A549 (cell line): ENCODE data around the gene NKX3-2. TPM values are rescaled to one million over a fixed set of nuclear protein-coding genes. Genes with fewer than 3 reads are reported as not detected.
"Not testable (repeated sequence)": the region's sequence is repeated elsewhere in the genome, so short reads cannot be mapped to it uniquely, and the experiment has no call there.

Source experiments
- ATAC-seq, 2 experiments: fragments of 200-7000 bp in 1 of 2; fragments of >200 bp in 1 of 2; cut with Nextera tagmentation in 1 of 2; cut with Tn5 transposase in 1 of 2; 3 replicates each; pipeline versions ENCODE4 v1.8.0 to v1.9.1; 2018 to 2020; ENCODE audit warnings: mild to moderate bottlenecking in 1 of 2, moderate library complexity in 1 of 2
- CTCF ChIA-PET: fragments of 300-600 bp; sonication (Branson Sonifier 250); formaldehyde crosslinking; extraction: SDS; loops from one replicate; lab custom pipeline; 2021; ENCODE audit warnings: antibody characterized with exemption, inconsistent platforms; lab: Yijun Ruan, JAX
- POLR2A ChIA-PET: fragments of 350-600 bp; formaldehyde crosslinking; extraction: SDS; loops from one replicate; lab custom pipeline; 2021; ENCODE audit warnings: antibody characterized with exemption, inconsistent platforms; lab: Yijun Ruan, JAX
- DNase-seq, 2 experiments: peaks; one replicate each; pipeline versions ENCODE4 v3.0.0 to v3.0.0-alpha.2; 2011 to 2016; ENCODE audit warnings: low read depth in 1 of 2, low spot score in 1 of 2
- FAIRE-seq: peaks from 2 replicates; lab custom pipeline; 2011; peaks lifted over from hg19 to GRCh38; lab: Jason Lieb, UNC
- H3K27ac ChIP-seq, 2 experiments: fragments of >200 bp; sonication (Bioruptor Twin); formaldehyde crosslinking; 3 replicates each; pipeline ENCODE4 v1.5.1; 2016 to 2017
- H3K4me1 ChIP-seq: fragments of >200 bp; sonication (Bioruptor Twin); formaldehyde crosslinking; 3 replicates; pipeline ENCODE4 v1.6.1; 2016
- H3K4me2 ChIP-seq: fragments of >200 bp; sonication (Bioruptor Twin); formaldehyde crosslinking; 3 replicates; pipeline ENCODE4 v1.6.1; 2016
- H3K4me3 ChIP-seq: fragments of >200 bp; sonication (Bioruptor Twin); formaldehyde crosslinking; 3 replicates; pipeline ENCODE4 v1.5.1; 2016
- H3K9me3 ChIP-seq: fragments of >200 bp; sonication (Bioruptor Twin); formaldehyde crosslinking; 3 replicates; pipeline ENCODE4 v1.6.1; 2016
- CBX8 ChIP-seq: fragments of 200-600 bp; sonication (generic); IDR thresholded peaks from 2 replicates; pipeline ENCODE4 v1.6.1; 2016
- CEBPB ChIP-seq, 2 experiments: fragments of >200 bp in 1 of 2; sonication (Bioruptor Twin) in 1 of 2; formaldehyde crosslinking in 1 of 2; IDR thresholded peaks; 2 replicates each; pipeline ENCODE4 v1.6.1; 2012 to 2016
- EHF ChIP-seq: fragments of 250-450 bp; sonication (Bioruptor Pico); IDR thresholded peaks from 2 replicates; pipeline ENCODE4 v1.5.0; 2020; ENCODE audit warnings: mild to moderate bottlenecking
- ESRRA ChIP-seq: fragments of 150-350 bp; IDR thresholded peaks from 2 replicates; pipeline ENCODE4 v1.6.1; 2014; ENCODE audit warnings: mild to moderate bottlenecking, low read length, borderline replicate concordance
- FOXS1 ChIP-seq: fragments of 250-450 bp; sonication (Bioruptor Pico); IDR thresholded peaks from 2 replicates; pipeline ENCODE4 v1.5.0; 2020; ENCODE audit warnings: mild to moderate bottlenecking, moderate library complexity
- GATA3 ChIP-seq: IDR thresholded peaks from 2 replicates; pipeline ENCODE4 v1.6.1; 2012; ENCODE audit warnings: borderline replicate concordance
- HDAC2 ChIP-seq: fragments of 200-600 bp; sonication (generic); IDR thresholded peaks from 2 replicates; pipeline ENCODE4 v1.6.1; 2016
- HEYL ChIP-seq: fragments of 250-450 bp; sonication (Bioruptor Pico); IDR thresholded peaks from 2 replicates; pipeline ENCODE4 v1.8.0; 2021; ENCODE audit warnings: mild to moderate bottlenecking, moderate library complexity
- HOXB13 ChIP-seq: fragments of 250-450 bp; sonication (Bioruptor Pico); IDR thresholded peaks from 2 replicates; pipeline ENCODE4 v1.5.0; 2020; ENCODE audit warnings: low read depth, mild to moderate bottlenecking, moderate library complexity
- HOXB5 ChIP-seq: fragments of 250-450 bp; sonication (Bioruptor Pico); IDR thresholded peaks from 2 replicates; pipeline ENCODE4 v1.5.0; 2020; ENCODE audit warnings: mild to moderate bottlenecking, moderate library complexity
- JUNB ChIP-seq: fragments of >200 bp; sonication (Bioruptor Twin); formaldehyde crosslinking; IDR thresholded peaks from 2 replicates; pipeline ENCODE4 v1.6.1; 2016
- KDM1A ChIP-seq: fragments of 200-600 bp; sonication (generic); IDR thresholded peaks from 2 replicates; pipeline ENCODE4 v1.6.1; 2016; ENCODE audit warnings: low read depth, mild to moderate bottlenecking
- KDM5A ChIP-seq: fragments of 200-600 bp; sonication (generic); IDR thresholded peaks from 2 replicates; pipeline ENCODE4 v1.6.1; 2016; ENCODE audit warnings: antibody characterized with exemption, mild to moderate bottlenecking
- MAFK ChIP-seq: fragments of 450-650 bp; IDR thresholded peaks from 2 replicates; pipeline ENCODE4 v1.6.1; 2014; ENCODE audit not compliant: partially characterized antibody
- MYC ChIP-seq: IDR thresholded peaks from 2 replicates; pipeline ENCODE4 v1.6.1; 2012; ENCODE audit warnings: mild to moderate bottlenecking, inconsistent platforms, low read length, improper control_type of control experiment, borderline replicate concordance
- NFE2L2 ChIP-seq: fragments of 150-350 bp; conservative IDR thresholded peaks from 2 replicates; pipeline ENCODE4 v1.6.1; 2014; ENCODE audit warnings: low read length
- PHF8 ChIP-seq: fragments of 200-600 bp; sonication (generic); IDR thresholded peaks from 2 replicates; pipeline ENCODE4 v1.6.1; 2016; ENCODE audit warnings: low read depth, mild to moderate bottlenecking, antibody characterized with exemption, moderate library complexity, borderline replicate concordance
- RFX5 ChIP-seq: fragments of 450-650 bp; IDR thresholded peaks from 2 replicates; pipeline ENCODE4 v1.7.1; 2014; ENCODE audit warnings: antibody characterized with exemption, mild to moderate bottlenecking, moderate library complexity
- RNF2 ChIP-seq: fragments of 200-600 bp; sonication (generic); IDR thresholded peaks from 2 replicates; pipeline ENCODE4 v1.6.1; 2016; ENCODE audit warnings: low read depth, mild to moderate bottlenecking, antibody characterized with exemption, moderate library complexity, borderline replicate concordance
- SMC3 ChIP-seq: fragments of >200 bp; sonication (Bioruptor Twin); formaldehyde crosslinking; IDR thresholded peaks from 3 replicates; pipeline ENCODE4 v1.6.1; 2018; ENCODE audit warnings: inconsistent platforms
- SREBF2 ChIP-seq: fragments of 450-650 bp; IDR thresholded peaks from 2 replicates; pipeline ENCODE4 v1.6.1; 2014; ENCODE audit warnings: mild to moderate bottlenecking, moderate library complexity
- ZC3H11A ChIP-seq: fragments of 450-650 bp; IDR thresholded peaks from 2 replicates; pipeline ENCODE4 v1.6.1; 2014; ENCODE audit warnings: antibody characterized with exemption, mild to moderate bottlenecking
- ZFP36 ChIP-seq: fragments of 450-650 bp; IDR thresholded peaks from 2 replicates; pipeline ENCODE4 v1.6.1; 2014; ENCODE audit warnings: borderline replicate concordance; ENCODE audit not compliant: partially characterized antibody
- ZNF302 ChIP-seq: fragments of 250-450 bp; sonication (Bioruptor Pico); IDR thresholded peaks from 2 replicates; pipeline ENCODE4 v1.9.0; 2021; ENCODE audit warnings: inconsistent platforms, mild to moderate bottlenecking, moderate library complexity
- WGBS: methylation state at CpG from one replicate; pipeline ENCODE4 v1.1.6; 2017; ENCODE audit errors: missing lambda C conversion rate; 5-methylcytosine and 5-hydroxymethylcytosine counted together
- polyA plus RNA-seq, 4 experiments: library from polyadenylated mRNA; depleted of rRNA in 3 of 4; stranded (reverse); fragments of >200 nt; fragmentation: RNase III in 1 of 4; extraction: RNeasy Plus Mini Kit Qiagen cat#74134 plus additional on column Dnase treatment in 1 of 4; gene quantifications; 2 replicates in 3 of 4; 3 replicates in 1 of 4; pipeline ENCODE4 v1.2.3, GENCODE V29; 2011 to 2017
- TF ChIP-seq, protein P1 (sequence below): IDR thresholded peaks from 2 replicates; pipeline ENCODE4 v1.6.1; 2012
- TF ChIP-seq, protein P2 (sequence below): fragments of 150-350 bp; IDR thresholded peaks from 2 replicates; pipeline ENCODE4 v1.6.1; 2014; ENCODE audit warnings: low read depth, mild to moderate bottlenecking, low read length
- TF ChIP-seq, protein P3 (sequence below): IDR thresholded peaks from 2 replicates; pipeline ENCODE4 v1.6.1; 2012; ENCODE audit warnings: low read depth, borderline replicate concordance
- TF ChIP-seq, protein P4 (sequence below): fragments of >200 bp; sonication (Bioruptor Twin); formaldehyde crosslinking; IDR thresholded peaks from 3 replicates; pipeline ENCODE4 v1.6.1; 2016
- TF ChIP-seq, protein P5 (sequence below): IDR thresholded peaks from 2 replicates; pipeline ENCODE4 v1.6.1; 2012
- TF ChIP-seq, protein P6 (sequence below): fragments of >200 bp; sonication (Bioruptor Twin); formaldehyde crosslinking; IDR thresholded peaks from 2 replicates; pipeline ENCODE4 v1.6.1; 2016
- TF ChIP-seq, protein P7 (sequence below): fragments of >200 bp; sonication (Bioruptor Twin); formaldehyde crosslinking; IDR thresholded peaks from 3 replicates; pipeline ENCODE4 v1.5.1; 2016

Gene NKX3-2
- polyA plus RNA-seq, 2 of the 4 experiments (the other 2 are of a cell fraction) = 0.06 to 0.44 TPM

DNA sequence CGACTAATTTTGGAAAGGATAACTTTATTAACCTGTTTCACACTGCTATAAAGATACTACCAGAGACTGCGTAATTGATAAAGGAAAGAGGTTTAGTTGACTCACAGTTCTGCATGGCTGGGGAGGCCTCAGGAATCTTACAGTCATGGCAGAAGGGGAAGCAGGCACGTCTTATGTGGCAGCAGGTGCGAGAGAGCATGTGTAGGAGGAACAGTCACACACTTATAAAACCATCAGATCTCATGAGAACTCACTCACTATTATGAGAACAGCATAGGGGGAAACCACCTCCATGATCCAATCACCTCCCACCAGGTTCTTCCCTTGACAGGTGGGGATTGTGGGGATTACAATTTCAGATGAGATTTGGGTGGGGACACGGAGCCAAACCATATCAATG, 15.8 kb upstream of the NKX3-2 start:
- ATAC-seq, CTCF ChIA-PET, H3K4me3 ChIP-seq, H3K9me3 ChIP-seq, POLR2A ChIA-PET, H3K27ac ChIP-seq, FAIRE-seq, DNase-seq, H3K4me2 ChIP-seq, H3K4me1 ChIP-seq: not testable (repeated sequence)
- 32% methylated on average over 5 of the region's 5 CpGs for WGBS

DNA sequence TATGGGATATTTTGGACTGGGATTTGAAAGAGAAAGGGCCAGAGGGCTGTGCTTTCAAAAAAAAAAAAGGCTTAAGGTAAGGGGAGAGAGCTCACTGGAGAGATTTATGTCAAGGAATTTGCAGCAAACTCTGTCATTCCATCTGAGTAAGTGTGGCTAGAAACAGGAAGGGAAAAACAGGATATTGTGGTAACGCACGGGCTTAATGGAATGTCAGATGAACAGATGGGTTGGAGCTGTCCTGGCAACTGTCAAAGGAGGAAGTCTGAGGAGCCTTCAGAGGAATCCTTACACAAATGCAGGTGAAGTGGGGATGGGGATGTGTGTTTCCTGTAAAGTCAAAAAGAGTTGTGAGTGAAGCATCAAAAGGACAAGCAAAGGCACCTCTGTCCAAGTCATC, 15.1 kb upstream of the NKX3-2 start:
- Histone ChIP-seq H3K4me1 (no peaks in the 10 kb centered on the region), H3K9me3 (no peaks in the 10 kb centered on the region), H3K4me3 (no peak overlapping the region), H3K27ac (no peak overlapping the region), H3K4me2 (no peak overlapping the region)
- DNase-seq (no peak), FAIRE-seq (no peak), ATAC-seq (no peak)
- TF ChIP-seq HOXB5 (CRISPR knock-in tag) (no peak), ZC3H11A (no peak), ESRRA (no peak), KDM5A (no peak), RNF2 (no peak), ZNF302 (no peak), HEYL (no peak), SMC3 (no peak), MAFK (no peak), SREBF2 (no peak), EHF (CRISPR knock-in tag) (no peak), HDAC2 (no peak)
- TF ChIP-seq, protein P1, sequence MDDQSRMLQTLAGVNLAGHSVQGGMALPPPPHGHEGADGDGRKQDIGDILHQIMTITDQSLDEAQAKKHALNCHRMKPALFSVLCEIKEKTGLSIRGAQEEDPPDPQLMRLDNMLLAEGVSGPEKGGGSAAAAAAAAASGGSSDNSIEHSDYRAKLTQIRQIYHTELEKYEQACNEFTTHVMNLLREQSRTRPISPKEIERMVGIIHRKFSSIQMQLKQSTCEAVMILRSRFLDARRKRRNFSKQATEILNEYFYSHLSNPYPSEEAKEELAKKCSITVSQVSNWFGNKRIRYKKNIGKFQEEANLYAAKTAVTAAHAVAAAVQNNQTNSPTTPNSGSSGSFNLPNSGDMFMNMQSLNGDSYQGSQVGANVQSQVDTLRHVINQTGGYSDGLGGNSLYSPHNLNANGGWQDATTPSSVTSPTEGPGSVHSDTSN = no peak
- TF ChIP-seq, protein P2, sequence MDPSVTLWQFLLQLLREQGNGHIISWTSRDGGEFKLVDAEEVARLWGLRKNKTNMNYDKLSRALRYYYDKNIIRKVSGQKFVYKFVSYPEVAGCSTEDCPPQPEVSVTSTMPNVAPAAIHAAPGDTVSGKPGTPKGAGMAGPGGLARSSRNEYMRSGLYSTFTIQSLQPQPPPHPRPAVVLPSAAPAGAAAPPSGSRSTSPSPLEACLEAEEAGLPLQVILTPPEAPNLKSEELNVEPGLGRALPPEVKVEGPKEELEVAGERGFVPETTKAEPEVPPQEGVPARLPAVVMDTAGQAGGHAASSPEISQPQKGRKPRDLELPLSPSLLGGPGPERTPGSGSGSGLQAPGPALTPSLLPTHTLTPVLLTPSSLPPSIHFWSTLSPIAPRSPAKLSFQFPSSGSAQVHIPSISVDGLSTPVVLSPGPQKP = no peak
- TF ChIP-seq, protein P3, sequence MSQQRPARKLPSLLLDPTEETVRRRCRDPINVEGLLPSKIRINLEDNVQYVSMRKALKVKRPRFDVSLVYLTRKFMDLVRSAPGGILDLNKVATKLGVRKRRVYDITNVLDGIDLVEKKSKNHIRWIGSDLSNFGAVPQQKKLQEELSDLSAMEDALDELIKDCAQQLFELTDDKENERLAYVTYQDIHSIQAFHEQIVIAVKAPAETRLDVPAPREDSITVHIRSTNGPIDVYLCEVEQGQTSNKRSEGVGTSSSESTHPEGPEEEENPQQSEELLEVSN = no peak
- TF ChIP-seq, protein P4, sequence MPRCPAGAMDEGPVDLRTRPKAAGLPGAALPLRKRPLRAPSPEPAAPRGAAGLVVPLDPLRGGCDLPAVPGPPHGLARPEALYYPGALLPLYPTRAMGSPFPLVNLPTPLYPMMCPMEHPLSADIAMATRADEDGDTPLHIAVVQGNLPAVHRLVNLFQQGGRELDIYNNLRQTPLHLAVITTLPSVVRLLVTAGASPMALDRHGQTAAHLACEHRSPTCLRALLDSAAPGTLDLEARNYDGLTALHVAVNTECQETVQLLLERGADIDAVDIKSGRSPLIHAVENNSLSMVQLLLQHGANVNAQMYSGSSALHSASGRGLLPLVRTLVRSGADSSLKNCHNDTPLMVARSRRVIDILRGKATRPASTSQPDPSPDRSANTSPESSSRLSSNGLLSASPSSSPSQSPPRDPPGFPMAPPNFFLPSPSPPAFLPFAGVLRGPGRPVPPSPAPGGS = no peak
- TF ChIP-seq, protein P5, sequence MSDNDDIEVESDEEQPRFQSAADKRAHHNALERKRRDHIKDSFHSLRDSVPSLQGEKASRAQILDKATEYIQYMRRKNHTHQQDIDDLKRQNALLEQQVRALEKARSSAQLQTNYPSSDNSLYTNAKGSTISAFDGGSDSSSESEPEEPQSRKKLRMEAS = no peak
- WGBS = 58% methylated on average over 2 of the region's 2 CpGs
- ChIA-PET CTCF (interaction anchor here (0.7 kb wide), 1 partner anchor 881 kb away, joined by 5 read pairs; no protein-coding TSS in a partner anchor), POLR2A (no interaction called here)

DNA sequence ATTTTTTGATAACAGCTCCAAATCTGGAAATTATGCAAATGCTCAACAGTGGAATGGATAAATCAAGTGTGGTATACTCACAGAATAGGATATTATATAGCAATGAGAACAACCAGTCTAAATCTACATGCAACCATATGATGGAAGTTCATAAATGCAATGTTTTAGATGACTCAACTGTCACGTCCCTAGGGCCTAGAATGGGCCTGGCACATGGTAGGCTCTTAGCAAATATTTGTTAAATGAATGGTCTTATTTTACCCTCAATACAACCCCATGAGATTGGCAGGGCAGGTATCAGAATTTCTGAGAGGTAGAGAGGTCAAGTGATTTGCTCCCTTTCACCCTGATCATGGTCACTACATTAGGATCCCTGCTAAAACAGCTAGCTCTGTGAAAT, 14.6 kb upstream of the NKX3-2 start:
- ATAC-seq (no peak), DNase-seq (no peak), FAIRE-seq (no peak)
- ChIA-PET CTCF (interaction anchor here (0.6 kb wide), 1 partner anchor 1558 kb away, joined by 4 read pairs; no protein-coding TSS in a partner anchor), POLR2A (no interaction called here)
- WGBS = 54% methylated on average over 1 of the region's 1 CpG
- TF ChIP-seq NFE2L2 (no peak), CBX8 (no peak), RFX5 (no peak), ZFP36 (no peak), HOXB13 (no peak), MYC (no peak), JUNB (no peak), CEBPB (IDR thresholded peaks at IDR 0.05) (no peak), FOXS1 (CRISPR knock-in tag) (no peak), PHF8 (no peak), SREBF2 (no peak), GATA3 (no peak), KDM1A (no peak)
- TF ChIP-seq, protein P6, sequence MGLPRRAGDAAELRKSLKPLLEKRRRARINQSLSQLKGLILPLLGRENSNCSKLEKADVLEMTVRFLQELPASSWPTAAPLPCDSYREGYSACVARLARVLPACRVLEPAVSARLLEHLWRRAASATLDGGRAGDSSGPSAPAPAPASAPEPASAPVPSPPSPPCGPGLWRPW = no peak
- TF ChIP-seq, protein P3 = no peak
- TF ChIP-seq, protein P7, sequence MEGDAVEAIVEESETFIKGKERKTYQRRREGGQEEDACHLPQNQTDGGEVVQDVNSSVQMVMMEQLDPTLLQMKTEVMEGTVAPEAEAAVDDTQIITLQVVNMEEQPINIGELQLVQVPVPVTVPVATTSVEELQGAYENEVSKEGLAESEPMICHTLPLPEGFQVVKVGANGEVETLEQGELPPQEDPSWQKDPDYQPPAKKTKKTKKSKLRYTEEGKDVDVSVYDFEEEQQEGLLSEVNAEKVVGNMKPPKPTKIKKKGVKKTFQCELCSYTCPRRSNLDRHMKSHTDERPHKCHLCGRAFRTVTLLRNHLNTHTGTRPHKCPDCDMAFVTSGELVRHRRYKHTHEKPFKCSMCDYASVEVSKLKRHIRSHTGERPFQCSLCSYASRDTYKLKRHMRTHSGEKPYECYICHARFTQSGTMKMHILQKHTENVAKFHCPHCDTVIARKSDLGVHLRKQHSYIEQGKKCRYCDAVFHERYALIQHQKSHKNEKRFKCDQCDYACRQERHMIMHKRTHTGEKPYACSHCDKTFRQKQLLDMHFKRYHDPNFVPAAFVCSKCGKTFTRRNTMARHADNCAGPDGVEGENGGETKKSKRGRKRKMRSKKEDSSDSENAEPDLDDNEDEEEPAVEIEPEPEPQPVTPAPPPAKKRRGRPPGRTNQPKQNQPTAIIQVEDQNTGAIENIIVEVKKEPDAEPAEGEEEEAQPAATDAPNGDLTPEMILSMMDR = no peak
- Histone ChIP-seq H3K4me1 (no peaks in the 10 kb centered on the region), H3K4me3 (no peak overlapping the region), H3K4me2 (no peak overlapping the region), H3K27ac (no peak overlapping the region), H3K9me3 (no peaks in the 10 kb centered on the region)
